OCI-LY1 (cell line): ENCODE data around the gene POLE.

Experiments used
- H2AFZ ChIP-seq: fragments of 200-600 bp; sonication (generic), shearing (Covaris generic); 2 replicates; pipeline ENCODE4 v1.6.0; 2014; ENCODE audit warnings: antibody characterized with exemption, mild to moderate bottlenecking, low read length
- H3F3A ChIP-seq: fragments of 200-600 bp; sonication (generic), shearing (Covaris generic); 2 replicates; pipeline ENCODE4 v1.6.0; 2014; ENCODE audit warnings: mild to moderate bottlenecking, antibody characterized with exemption, low read length, moderate library complexity; ENCODE audit not compliant: insufficient read depth
- H3K27ac ChIP-seq: fragments of 200-600 bp; sonication (generic); 2 replicates; pipeline ENCODE4 v1.5.1; 2014; ENCODE audit warnings: low read length, mixed run types, mild to moderate bottlenecking, low read depth; ENCODE audit not compliant: poor library complexity, severe bottlenecking
- H3K27me3 ChIP-seq: fragments of 200-600 bp; sonication (generic); 2 replicates; pipeline ENCODE4 v1.6.0; 2014; ENCODE audit warnings: antibody characterized with exemption, mild to moderate bottlenecking, low read length, moderate library complexity; ENCODE audit not compliant: insufficient read depth
- H3K36me3 ChIP-seq: fragments of 200-600 bp; sonication (generic); 2 replicates; pipeline ENCODE4 v1.6.1; 2014; ENCODE audit warnings: mild to moderate bottlenecking, antibody characterized with exemption, low read length, moderate library complexity, mixed read lengths; ENCODE audit not compliant: insufficient read depth
- H3K4me1 ChIP-seq: fragments of 200-600 bp; sonication (generic); 2 replicates; pipeline ENCODE4 v1.5.1; 2014; ENCODE audit warnings: mild to moderate bottlenecking, low read length, moderate library complexity; ENCODE audit not compliant: insufficient read depth, severe bottlenecking
- H3K4me2 ChIP-seq: fragments of 200-600 bp; sonication (generic), shearing (Covaris generic); 2 replicates; pipeline ENCODE4 v1.6.1; 2014; ENCODE audit warnings: low read length
- H3K4me3 ChIP-seq: fragments of 200-600 bp; sonication (generic); 2 replicates; pipeline ENCODE4 v1.5.1; 2014; ENCODE audit warnings: low read length, low read depth, mild to moderate bottlenecking, mixed read lengths; ENCODE audit not compliant: poor library complexity, severe bottlenecking
- H3K79me2 ChIP-seq: fragments of 200-600 bp; shearing (Covaris generic); 2 replicates; pipeline ENCODE4 v1.6.1; 2016; ENCODE audit warnings: mixed run types, low read length, mixed read lengths; ENCODE audit not compliant: insufficient read depth
- H3K9ac ChIP-seq: fragments of 200-600 bp; sonication (generic), shearing (Covaris generic); 2 replicates; pipeline ENCODE4 v1.6.1; 2014; ENCODE audit warnings: mild to moderate bottlenecking, low read length, mixed read lengths
- H3K9me2 ChIP-seq: fragments of 200-600 bp; sonication (generic), shearing (Covaris generic); 2 replicates; pipeline ENCODE4 v1.6.1; 2014; ENCODE audit warnings: low read depth, mild to moderate bottlenecking, low read length, mixed read lengths
- H3K9me3 ChIP-seq: fragments of 200-600 bp; shearing (Covaris generic); 2 replicates; pipeline ENCODE4 v1.6.1; 2014; ENCODE audit warnings: low read length, mixed read lengths
- H4K20me1 ChIP-seq: fragments of 200-600 bp; sonication (generic), shearing (Covaris generic); 2 replicates; pipeline ENCODE4 v1.6.0; 2016; ENCODE audit warnings: mild to moderate bottlenecking, low read length; ENCODE audit not compliant: insufficient read depth
- CTCF ChIP-seq: fragments of 200-600 bp; sonication (generic), shearing (Covaris generic); IDR thresholded peaks from 2 replicates; pipeline ENCODE4 v1.5.1; 2017; ENCODE audit warnings: mild to moderate bottlenecking, antibody characterized with exemption, low read length, moderate library complexity, mixed read lengths
- EZH2 ChIP-seq: fragments of 200-600 bp; sonication (generic), shearing (Covaris generic); IDR thresholded peaks from 2 replicates; pipeline ENCODE4 v1.8.0; 2017; ENCODE audit warnings: borderline replicate concordance, mixed run types, mild to moderate bottlenecking, antibody characterized with exemption, low read length, moderate library complexity, mixed read lengths

POLE gene

GRCh38 chr12:132639956-132640520, 47.1 kb downstream of the POLE start:
- Histone ChIP-seq H4K20me1 (no peaks in the 10 kb centered on the region), H3K36me3 (peaks cover 94% of the 10 kb centered on the region), H3K27me3 (no peaks in the 10 kb centered on the region), H3K9me3 (no peaks in the 10 kb centered on the region), H3K27ac (no peak overlapping the region), H3K79me2 (no peaks in the 10 kb centered on the region), H3K4me3 (no peak overlapping the region), H3F3A (no peaks in the 10 kb centered on the region), H3K9ac (no peak overlapping the region), H3K4me2 (no peak overlapping the region), H3K9me2 (no peaks in the 10 kb centered on the region), H2AFZ (no peak overlapping the region), H3K4me1 (no peaks in the 10 kb centered on the region)
- no peak for TF ChIP-seq CTCF
- no peak for TF ChIP-seq EZH2

DNA sequence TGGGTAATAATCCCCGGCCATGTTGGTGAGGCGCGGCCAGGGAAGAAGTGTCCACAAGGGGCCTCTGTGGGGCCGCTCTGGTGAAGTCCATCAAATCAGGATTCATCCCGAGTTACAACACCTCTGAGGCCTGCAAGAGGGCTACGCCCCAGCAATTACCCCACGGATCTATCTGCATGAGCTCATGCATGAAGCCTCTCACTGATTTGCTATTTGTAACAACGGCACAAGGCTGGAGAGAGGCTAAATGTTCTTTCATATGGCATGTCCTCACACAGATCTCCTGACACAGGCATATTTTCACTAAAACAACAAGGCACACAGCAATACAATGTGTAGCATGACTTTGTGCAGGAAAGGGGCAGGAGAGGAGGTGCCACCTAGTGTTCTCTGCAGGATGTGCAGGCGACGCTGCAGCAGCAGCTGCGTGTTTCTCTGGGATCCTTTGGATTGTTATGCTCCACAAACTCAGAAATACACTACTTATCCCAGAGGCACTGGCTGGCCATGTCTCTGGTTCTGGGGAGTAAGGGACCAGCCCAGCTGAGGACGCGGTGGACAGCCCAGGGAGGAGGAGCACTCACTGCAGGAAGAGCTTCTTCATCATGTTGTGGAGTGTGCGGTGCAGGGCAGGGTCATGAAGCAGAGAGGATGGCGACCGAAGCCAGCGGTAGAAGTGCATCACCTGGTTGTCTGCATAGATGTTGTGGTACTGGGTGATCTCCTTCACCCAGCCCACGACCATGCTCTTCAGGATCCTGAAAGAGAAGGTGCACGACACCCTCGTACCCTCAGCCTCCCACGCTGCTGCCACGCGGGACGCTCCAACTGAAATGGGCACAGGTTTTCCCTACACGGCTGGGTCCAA, 48.4 kb downstream of the POLE start:
- no peak overlapping the region for H3K9ac ChIP-seq

DNA sequence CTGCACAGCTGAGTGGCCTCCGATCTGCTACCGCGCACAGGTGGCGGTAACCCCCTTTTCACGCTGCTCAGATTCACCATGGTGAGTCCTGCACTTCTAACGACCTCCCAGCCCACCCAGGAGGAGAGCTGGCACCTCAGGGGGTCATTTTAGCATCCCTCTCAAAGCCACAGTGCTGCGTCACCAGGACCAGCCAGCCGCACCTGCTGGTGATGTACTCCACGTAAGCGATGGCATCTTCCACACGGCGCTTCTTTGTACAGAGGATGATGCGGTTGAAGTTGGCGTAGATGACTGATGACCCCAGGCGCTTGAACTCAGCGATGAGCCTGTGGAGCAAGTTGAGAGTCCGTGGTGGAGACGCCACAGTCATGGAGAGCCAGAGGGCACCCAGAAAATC, 49.3 kb downstream of the POLE start:
- Histone ChIP-seq H3K4me3 (no peak overlapping the region), H2AFZ (no peak overlapping the region), H3K9me3 (no peaks in the 10 kb centered on the region), H3F3A (no peaks in the 10 kb centered on the region), H3K27ac (no peak overlapping the region), H3K9ac (no peak overlapping the region), H3K27me3 (no peaks in the 10 kb centered on the region), H3K4me2 (no peak overlapping the region), H3K36me3 (peaks cover 99% of the 10 kb centered on the region), H3K79me2 (no peaks in the 10 kb centered on the region), H4K20me1 (no peaks in the 10 kb centered on the region), H3K4me1 (no peaks in the 10 kb centered on the region), H3K9me2 (no peaks in the 10 kb centered on the region)
- TF ChIP-seq EZH2 (no peak), CTCF (no peak)

More for the DNA sequence above, 48.4 kb downstream of the POLE start:
- no peak overlapping the region for H2AFZ ChIP-seq
- H3K4me3 ChIP-seq: no peak overlapping the region
- no peaks in the 10 kb centered on the region for H4K20me1 ChIP-seq
- H3K27ac ChIP-seq: no peak overlapping the region
- no peak overlapping the region for H3K4me2 ChIP-seq
- H3F3A ChIP-seq: no peaks in the 10 kb centered on the region
- H3K4me1 ChIP-seq: no peaks in the 10 kb centered on the region
- no peaks in the 10 kb centered on the region for H3K27me3 ChIP-seq
- H3K79me2 ChIP-seq: no peaks in the 10 kb centered on the region
- no peaks in the 10 kb centered on the region for H3K9me2 ChIP-seq
- TF ChIP-seq CTCF (peak; percentile 73), EZH2 (no peak)
- H3K9me3 ChIP-seq: no peaks in the 10 kb centered on the region
- peaks cover 99% of the 10 kb centered on the region for H3K36me3 ChIP-seq
